K562 (cell line): Measurements from ENCODE around the gene SF3B1. TPM values are rescaled to one million over a fixed set of nuclear protein-coding genes. Genes with fewer than 3 reads are reported as not detected.

ENCODE experiments used
- E2F4 ChIP-seq: sonication (generic); formaldehyde crosslinking; IDR thresholded peaks from 2 replicates; pipeline ENCODE4 v1.8.0; 2022; ENCODE audit warnings: mild to moderate bottlenecking, low read depth, missing genetic modification reagents
- HBP1 ChIP-seq: fragments of 450-650 bp; formaldehyde crosslinking; IDR thresholded peaks from 2 replicates; pipeline ENCODE4 v1.4.0; 2022; ENCODE audit warnings: missing genetic modification characterization
- polyA plus RNA-seq, 8 experiments: library from polyadenylated mRNA; depleted of rRNA in 4 of 8; stranded (reverse) in 5 of 8; unstranded in 3 of 8; fragments of >200 nt; fragmentation: Nextera tagmentation in 2 of 8; fragmentation: Illumina TruSeq in 1 of 8; extraction: Ambion mirVana in 2 of 8; extraction: Trizol in 1 of 8; gene quantifications; 2 replicates each; pipeline versions ENCODE4 v1.2.1 to v1.2.3, GENCODE V29; 2011 to 2014; ENCODE audit warnings: inconsistent platforms in 1 of 8, missing spikeins in 1 of 8
- small RNA-seq: library from RNA; depleted of rRNA; stranded (forward); fragments of <200 nt; gene quantifications from one replicate; pipeline ENCODE3, GENCODE V24; 2014
- total RNA-seq, 7 experiments: library from RNA; depleted of rRNA in 6 of 7; stranded (reverse); fragments of >200 nt in 6 of 7; fragmentation: Illumina TruSeq in 2 of 7; extraction: Trizol in 2 of 7; gene quantifications; 2 replicates each; pipeline versions ENCODE4 v1.2.1 to v1.2.3, GENCODE V29; 2011 to 2021; ENCODE audit warnings: low replicate concordance in 1 of 7

SF3B1 gene
- total and polyA plus RNA-seq, 9 of the 15 experiments (the other 6 are each of a cell fraction or from before 2014, with no cell fraction given), result 96.2 to 377 (median 177) TPM

- no peak for TF ChIP-seq HBP1 (CRISPR knock-in tag)
- no peak for TF ChIP-seq E2F4 (CRISPR knock-in tag)
These were observed 94.2 kb downstream of the SF3B1 start (continued) for GRCh38 chr2:197340591-197340990.

Small RNA genes within 50 kb of the gene (small RNA-seq; reads per million reads assigned to genes)
- gene RF00394 (not detected), gene RNU6-1029P (not detected)

Other genes starting within 250 kb of the SF3B1 start
- gene ANKRD44, start 124.2 kb downstream of the SF3B1 start, total RNA-seq (2014; rRNA removed), result 0.08 TPM in 1 of 2 replicates, not detected in the other
- not detected in 2 replicates for gene ANKRD44, start 124.2 kb downstream of the SF3B1 start, total RNA-seq (2014; rRNA removed; fragmentation: Illumina TruSeq; extraction: Trizol)
- gene ANKRD44, start 124.2 kb downstream of the SF3B1 start, total RNA-seq (2015; rRNA removed; fragmentation: Illumina TruSeq; extraction: Trizol), result 0.04 TPM in 2 replicates
- 0.25 and 0.64 TPM in 2 replicates for gene ANKRD44, start 124.2 kb downstream of the SF3B1 start, total RNA-seq (2021)
- 0.04 TPM in 2 replicates for gene ANKRD44, start 124.2 kb downstream of the SF3B1 start, polyA plus RNA-seq (2011; rRNA removed)
- gene ANKRD44, start 124.2 kb downstream of the SF3B1 start, polyA plus RNA-seq (2014; fragmentation: Illumina TruSeq; extraction: Trizol), result 0.01 and 0.03 TPM in 2 replicates
- under 1 TPM in 1 of 2 experiments, not detected in 1; 0.10 TPM for gene ANKRD44, start 124.2 kb downstream of the SF3B1 start, polyA plus RNA-seq (2014; fragmentation: Nextera tagmentation; extraction: Ambion mirVana)
- 0.09 TPM in 1 of 2 replicates, not detected in the other for gene ANKRD44, start 124.2 kb downstream of the SF3B1 start, polyA plus RNA-seq (2014; rRNA removed)
- gene COQ10B, start 18.5 kb upstream of the SF3B1 start, total RNA-seq (2014; rRNA removed), result 6.9 and 7.6 TPM in 2 replicates
- 13.1 and 15.9 TPM in 2 replicates for gene COQ10B, start 18.5 kb upstream of the SF3B1 start, total RNA-seq (2014; rRNA removed; fragmentation: Illumina TruSeq; extraction: Trizol)
- gene COQ10B, start 18.5 kb upstream of the SF3B1 start, total RNA-seq (2015; rRNA removed; fragmentation: Illumina TruSeq; extraction: Trizol), result 10.8 and 11.1 TPM in 2 replicates
- gene COQ10B, start 18.5 kb upstream of the SF3B1 start, total RNA-seq (2021), result 8.5 and 9.8 TPM in 2 replicates
- gene COQ10B, start 18.5 kb upstream of the SF3B1 start, polyA plus RNA-seq (2011; rRNA removed), result 1.8 and 3.1 TPM in 2 replicates
- gene COQ10B, start 18.5 kb upstream of the SF3B1 start, polyA plus RNA-seq (2014; fragmentation: Illumina TruSeq; extraction: Trizol), result 8.8 and 9.7 TPM in 2 replicates
- gene COQ10B, start 18.5 kb upstream of the SF3B1 start, polyA plus RNA-seq (2014; fragmentation: Nextera tagmentation; extraction: Ambion mirVana), result 1 to 10 TPM; 7.2 to 7.7 TPM
- 7.1 and 9.3 TPM in 2 replicates for gene COQ10B, start 18.5 kb upstream of the SF3B1 start, polyA plus RNA-seq (2014; rRNA removed)
- gene HSPD1, start 64.8 kb upstream of the SF3B1 start, total RNA-seq (2014; rRNA removed), result 398 and 400 TPM in 2 replicates
- 816 and 890 TPM in 2 replicates for gene HSPD1, start 64.8 kb upstream of the SF3B1 start, total RNA-seq (2014; rRNA removed; fragmentation: Illumina TruSeq; extraction: Trizol)
- 663 and 710 TPM in 2 replicates for gene HSPD1, start 64.8 kb upstream of the SF3B1 start, total RNA-seq (2015; rRNA removed; fragmentation: Illumina TruSeq; extraction: Trizol)
- gene HSPD1, start 64.8 kb upstream of the SF3B1 start, total RNA-seq (2021), result 561 and 583 TPM in 2 replicates
- 411 and 575 TPM in 2 replicates for gene HSPD1, start 64.8 kb upstream of the SF3B1 start, polyA plus RNA-seq (2011; rRNA removed)
- gene HSPD1, start 64.8 kb upstream of the SF3B1 start, polyA plus RNA-seq (2014; fragmentation: Illumina TruSeq; extraction: Trizol), result 654 and 736 TPM in 2 replicates
- 1,000 to 10,000 TPM in 1 of 2 experiments, 100 to 1,000 TPM in 1; 622 to 1,014 TPM for gene HSPD1, start 64.8 kb upstream of the SF3B1 start, polyA plus RNA-seq (2014; fragmentation: Nextera tagmentation; extraction: Ambion mirVana)
- gene HSPD1, start 64.8 kb upstream of the SF3B1 start, polyA plus RNA-seq (2014; rRNA removed), result 508 and 510 TPM in 2 replicates
- 395 and 427 TPM in 2 replicates for gene HSPE1, start 65.4 kb upstream of the SF3B1 start, total RNA-seq (2014; rRNA removed)
- 649 and 664 TPM in 2 replicates for gene HSPE1, start 65.4 kb upstream of the SF3B1 start, total RNA-seq (2014; rRNA removed; fragmentation: Illumina TruSeq; extraction: Trizol)
- 576 and 612 TPM in 2 replicates for gene HSPE1, start 65.4 kb upstream of the SF3B1 start, total RNA-seq (2015; rRNA removed; fragmentation: Illumina TruSeq; extraction: Trizol)
- 223 and 261 TPM in 2 replicates for gene HSPE1, start 65.4 kb upstream of the SF3B1 start, total RNA-seq (2021)
- 267 and 371 TPM in 2 replicates for gene HSPE1, start 65.4 kb upstream of the SF3B1 start, polyA plus RNA-seq (2011; rRNA removed)
- 574 and 695 TPM in 2 replicates for gene HSPE1, start 65.4 kb upstream of the SF3B1 start, polyA plus RNA-seq (2014; fragmentation: Illumina TruSeq; extraction: Trizol)
- gene HSPE1, start 65.4 kb upstream of the SF3B1 start, polyA plus RNA-seq (2014; fragmentation: Nextera tagmentation; extraction: Ambion mirVana), result 1,000 to 10,000 TPM in 1 of 2 experiments, 100 to 1,000 TPM in 1; 880 to 1,007 TPM
- gene HSPE1, start 65.4 kb upstream of the SF3B1 start, polyA plus RNA-seq (2014; rRNA removed), result 843 and 986 TPM in 2 replicates
- gene MOB4, start 81.0 kb upstream of the SF3B1 start, total RNA-seq (2014; rRNA removed), result 12.2 and 13.5 TPM in 2 replicates
- 27.7 and 31.3 TPM in 2 replicates for gene MOB4, start 81.0 kb upstream of the SF3B1 start, total RNA-seq (2014; rRNA removed; fragmentation: Illumina TruSeq; extraction: Trizol)
- gene MOB4, start 81.0 kb upstream of the SF3B1 start, total RNA-seq (2015; rRNA removed; fragmentation: Illumina TruSeq; extraction: Trizol), result 18.1 and 21.0 TPM in 2 replicates
- 13.8 and 16.8 TPM in 2 replicates for gene MOB4, start 81.0 kb upstream of the SF3B1 start, total RNA-seq (2021)
- 15.3 and 25.6 TPM in 2 replicates for gene MOB4, start 81.0 kb upstream of the SF3B1 start, polyA plus RNA-seq (2011; rRNA removed)
- 17.4 and 17.7 TPM in 2 replicates for gene MOB4, start 81.0 kb upstream of the SF3B1 start, polyA plus RNA-seq (2014; fragmentation: Illumina TruSeq; extraction: Trizol)
- gene MOB4, start 81.0 kb upstream of the SF3B1 start, polyA plus RNA-seq (2014; fragmentation: Nextera tagmentation; extraction: Ambion mirVana), result 10 to 100 TPM; 29.6 to 30.8 TPM
- gene MOB4, start 81.0 kb upstream of the SF3B1 start, polyA plus RNA-seq (2014; rRNA removed), result 20.4 and 22.2 TPM in 2 replicates
- gene RFTN2, start 240.6 kb upstream of the SF3B1 start, total RNA-seq (2014; rRNA removed), result not detected in 2 replicates
- not detected in 2 replicates for gene RFTN2, start 240.6 kb upstream of the SF3B1 start, total RNA-seq (2014; rRNA removed; fragmentation: Illumina TruSeq; extraction: Trizol)
- 0.11 TPM in 1 of 2 replicates, not detected in the other for gene RFTN2, start 240.6 kb upstream of the SF3B1 start, total RNA-seq (2015; rRNA removed; fragmentation: Illumina TruSeq; extraction: Trizol)
- not detected in 2 replicates for gene RFTN2, start 240.6 kb upstream of the SF3B1 start, total RNA-seq (2021)
- gene RFTN2, start 240.6 kb upstream of the SF3B1 start, polyA plus RNA-seq (2011; rRNA removed), result not detected in 2 replicates
- gene RFTN2, start 240.6 kb upstream of the SF3B1 start, polyA plus RNA-seq (2014; fragmentation: Illumina TruSeq; extraction: Trizol), result 0.04 TPM in 1 of 2 replicates, not detected in the other
- under 1 TPM in 1 of 2 experiments, not detected in 1; 0.01 TPM for gene RFTN2, start 240.6 kb upstream of the SF3B1 start, polyA plus RNA-seq (2014; fragmentation: Nextera tagmentation; extraction: Ambion mirVana)
- 0.05 TPM in 1 of 2 replicates, not detected in the other for gene RFTN2, start 240.6 kb upstream of the SF3B1 start, polyA plus RNA-seq (2014; rRNA removed)